Pons (tissue), 1 donor: ENCODE data around the gene NANOS3.
"Not testable (repeated sequence)": the region's sequence is repeated elsewhere in the genome, so short reads cannot be mapped to it uniquely, and the experiment has no call there.

ENCODE experiments used
- DNase-seq: peaks from one replicate; pipeline ENCODE4 v3.0.0-alpha.2; 2016; ENCODE audit warnings: low spot score

NANOS3 gene

DNA sequence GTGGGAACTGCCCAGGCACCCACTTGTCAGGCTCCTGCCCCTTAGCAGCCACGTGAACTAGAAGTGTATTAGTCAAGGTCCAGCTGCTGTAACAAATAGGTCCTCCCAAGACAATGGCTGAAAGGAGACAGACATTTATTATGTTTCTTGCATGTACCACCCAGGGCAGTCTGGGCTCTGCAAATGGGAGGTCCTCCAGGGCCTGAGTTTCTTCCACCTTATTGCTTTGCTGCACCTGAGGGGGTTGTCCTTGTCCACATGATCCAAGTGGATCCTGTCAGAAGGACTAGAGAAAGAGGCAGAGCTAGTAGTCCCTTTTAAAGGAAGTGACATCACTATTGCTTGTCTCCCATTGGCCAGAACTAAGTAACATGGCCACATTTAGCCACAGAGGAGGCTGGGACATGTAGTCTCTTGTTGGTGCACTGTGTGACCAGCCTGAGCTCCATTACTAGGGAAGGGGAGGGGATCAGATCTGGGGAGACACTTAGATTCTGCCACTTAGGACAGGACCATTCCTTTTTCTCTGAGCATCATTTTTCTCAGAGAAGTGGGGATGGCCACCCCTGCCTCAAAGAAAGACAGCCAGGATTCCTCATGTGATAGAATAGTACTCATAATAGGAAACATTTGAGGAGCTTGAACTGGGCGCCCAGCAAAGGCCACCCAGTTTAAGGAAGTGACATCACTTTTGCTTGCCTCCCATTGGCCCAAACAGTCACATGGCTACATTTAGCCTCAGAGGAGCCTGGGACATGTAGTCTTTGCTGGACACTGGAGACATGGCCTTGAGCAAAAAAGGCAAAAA, 44.2 kb downstream of the NANOS3 start:
- peak; percentile 42 for DNase-seq

DNA sequence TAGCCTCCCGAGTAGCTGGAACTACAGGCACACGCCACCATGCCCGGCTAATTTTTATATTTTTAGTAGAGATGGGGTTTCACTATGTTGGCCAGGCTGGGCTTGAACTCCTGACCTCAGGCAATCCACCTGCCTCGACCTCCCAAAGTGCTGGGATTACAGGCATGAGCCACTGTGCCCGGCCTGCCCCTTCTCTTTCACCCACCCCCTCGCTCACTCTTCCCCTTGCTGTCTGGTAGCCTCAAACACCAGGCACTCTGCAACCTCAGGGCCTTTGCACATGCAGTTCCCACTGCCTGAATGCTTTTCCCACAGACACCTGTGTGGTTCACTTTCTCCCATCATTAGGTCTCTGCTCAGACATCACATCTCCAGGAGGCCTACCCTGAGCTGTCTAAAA, 45.2 kb downstream of the NANOS3 start:
- DNase-seq, result not testable (repeated sequence)

DNA sequence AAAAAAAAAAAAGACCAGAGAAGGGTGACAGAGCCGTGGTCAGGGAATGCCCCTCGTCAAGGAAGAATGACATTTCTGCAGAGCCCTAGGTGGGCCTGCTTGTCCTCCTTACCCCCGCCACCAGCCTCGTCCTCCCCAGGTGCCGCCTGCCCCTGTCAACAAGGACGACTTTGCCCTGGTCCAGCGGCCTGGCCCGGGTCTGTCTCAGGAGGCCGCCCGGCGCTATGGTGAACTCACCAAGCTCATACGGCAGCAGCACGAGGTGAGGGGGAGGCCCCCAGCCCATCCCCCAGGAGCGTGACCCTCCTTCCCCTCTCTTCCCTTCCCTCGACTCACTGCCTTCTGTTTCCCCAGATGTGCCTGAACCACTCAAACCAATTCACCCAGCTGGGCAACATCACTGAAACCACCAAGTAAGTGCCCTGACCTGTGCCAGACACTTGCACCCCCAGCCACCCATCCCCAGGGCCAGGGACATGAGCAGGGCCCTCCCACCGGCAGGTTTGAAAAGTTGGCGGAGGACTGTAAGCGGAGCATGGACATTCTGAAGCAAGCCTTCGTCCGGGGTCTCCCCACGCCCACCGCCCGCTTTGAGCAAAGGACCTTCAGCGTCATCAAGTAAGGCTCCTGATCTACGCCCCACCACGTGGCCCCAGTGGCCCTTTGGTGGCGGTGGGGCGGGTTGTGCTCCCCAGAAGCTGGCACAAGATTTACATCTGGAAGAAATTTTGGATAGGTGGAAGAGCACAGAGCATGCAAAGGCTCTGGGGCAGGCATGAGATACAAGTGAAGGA, 46.5 kb downstream of the NANOS3 start:
- no peak for DNase-seq

DNA sequence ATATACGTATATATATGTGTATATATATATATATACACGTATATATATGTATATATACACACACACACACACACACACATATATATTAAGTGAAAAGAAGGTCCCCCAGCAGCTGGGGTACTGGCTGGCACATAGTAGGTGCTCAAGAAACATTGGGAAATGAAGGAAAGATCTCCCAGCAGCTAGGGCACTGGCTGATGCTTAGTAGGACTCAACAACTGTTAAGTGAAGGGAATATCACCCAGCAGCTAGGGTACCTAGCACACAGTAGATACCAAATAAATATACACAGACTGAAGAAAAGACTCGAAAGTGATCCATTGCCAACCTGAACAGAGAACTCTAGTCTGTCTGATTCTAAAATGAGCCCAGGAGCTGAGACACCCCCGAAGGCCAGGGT, 49.1 kb downstream of the NANOS3 start:
- no peak for DNase-seq

DNA sequence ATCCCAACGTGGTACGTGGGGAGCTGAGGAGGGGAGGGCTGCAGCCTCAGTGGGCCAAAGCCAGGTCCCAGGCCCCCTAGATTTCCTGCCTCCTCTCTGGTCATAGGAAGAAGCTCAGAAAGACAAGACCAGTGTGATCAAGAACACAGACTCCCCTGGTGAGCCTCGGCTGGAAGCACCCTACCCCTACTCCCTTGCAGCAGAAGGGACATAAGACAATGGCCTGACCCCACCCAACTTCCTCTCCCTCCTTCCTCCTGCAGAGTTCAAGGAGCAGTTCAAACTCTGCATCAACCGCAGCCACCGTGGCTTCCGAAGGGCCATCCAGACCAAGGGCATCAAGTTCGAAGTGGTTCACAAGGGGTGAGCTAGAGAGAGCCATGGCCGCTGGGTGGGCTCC, 49.8 kb downstream of the NANOS3 start:
- no peak for DNase-seq

DNA sequence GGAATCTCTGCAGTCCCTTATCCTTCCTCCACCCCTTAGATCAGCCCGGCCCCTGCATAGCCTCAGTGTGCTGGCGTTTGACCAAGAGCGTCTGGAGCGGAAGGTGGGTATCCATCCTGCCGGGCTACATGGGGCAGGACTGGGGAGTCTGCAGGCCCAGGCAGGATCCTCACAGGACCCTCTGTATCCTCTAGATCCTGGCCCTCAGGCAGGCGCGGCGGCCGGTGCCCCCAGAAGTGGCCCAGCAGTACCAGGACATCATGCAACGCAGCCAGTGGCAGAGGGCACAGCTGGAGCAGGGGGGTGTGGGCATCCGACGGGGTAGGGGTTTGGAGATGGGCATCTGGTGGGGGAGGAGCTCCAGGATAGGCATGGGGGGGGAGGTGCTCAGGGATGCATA, 52.4 kb downstream of the NANOS3 start:
- no peak for DNase-seq

DNA sequence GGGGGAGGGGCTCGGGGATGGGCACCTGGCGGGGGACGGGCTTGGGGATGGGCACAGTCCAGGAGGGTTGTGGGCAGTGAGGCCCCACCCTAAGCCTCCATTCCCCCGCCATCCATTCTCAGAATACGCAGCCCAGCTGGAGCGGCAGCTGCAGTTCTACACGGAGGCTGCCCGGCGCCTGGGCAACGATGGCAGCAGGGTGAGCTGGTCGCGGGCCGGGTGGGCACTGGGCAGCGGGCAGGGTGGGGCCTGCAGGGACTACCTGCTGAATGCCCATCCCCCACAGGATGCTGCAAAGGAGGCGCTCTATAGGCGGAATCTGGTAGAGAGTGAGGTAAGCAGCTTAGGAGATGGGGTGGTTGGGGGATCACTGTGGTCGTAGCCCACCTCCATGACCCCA, 53.0 kb downstream of the NANOS3 start:
- DNase-seq, result no peak
